Measurements from ENCODE around the gene SAMHD1.
"Not testable (repeated sequence)": the region's sequence is repeated elsewhere in the genome, so short reads cannot be mapped to it uniquely, and the experiment has no call there.

The SAMHD1 gene

GRCh38 chr20:36850759-36851158 lies 100.7 kb downstream of the SAMHD1 start:
- no peak for DNase-seq

GRCh38 chr20:36849333-36850065 lies 102.0 kb downstream of the SAMHD1 start:
- DNase-seq: no peak

- DNase-seq: no peak
Observed at GRCh38 chr20:36848677-36849076, 102.8 kb downstream of the SAMHD1 start.

GRCh38 chr20:36848078-36848660 lies 103.3 kb downstream of the SAMHD1 start:
- DNase-seq: no peak

GRCh38 chr20:36847710-36848040 lies 103.8 kb downstream of the SAMHD1 start:
- no peak for DNase-seq

GRCh38 chr20:36847009-36847709 lies 104.3 kb downstream of the SAMHD1 start:
- no peak for DNase-seq

- DNase-seq: no peak
Observed at GRCh38 chr20:36845288-36845971, 106.1 kb downstream of the SAMHD1 start.

- not testable (repeated sequence) for DNase-seq
Observed at GRCh38 chr20:36841030-36841429, 110.5 kb downstream of the SAMHD1 start.
